Urothelium cell line (cell line): ENCODE measurements around the gene C2CD2L.
"Not testable (repeated sequence)": the region's sequence is repeated elsewhere in the genome, so short reads cannot be mapped to it uniquely, and the experiment has no call there.

ENCODE experiments used
- DNase-seq: peaks from one replicate; pipeline ENCODE4 v3.0.0; 2011; ENCODE audit warnings: low spot score, mixed read lengths
- FAIRE-seq: peaks from 2 replicates; lab custom pipeline; 2011; peaks lifted over from hg19 to GRCh38; lab: Jason Lieb, UNC

The C2CD2L gene

GRCh38 chr11:119113716-119114115, 6.6 kb downstream of the C2CD2L start:
- DNase-seq (no peak), FAIRE-seq (no peak)

DNA sequence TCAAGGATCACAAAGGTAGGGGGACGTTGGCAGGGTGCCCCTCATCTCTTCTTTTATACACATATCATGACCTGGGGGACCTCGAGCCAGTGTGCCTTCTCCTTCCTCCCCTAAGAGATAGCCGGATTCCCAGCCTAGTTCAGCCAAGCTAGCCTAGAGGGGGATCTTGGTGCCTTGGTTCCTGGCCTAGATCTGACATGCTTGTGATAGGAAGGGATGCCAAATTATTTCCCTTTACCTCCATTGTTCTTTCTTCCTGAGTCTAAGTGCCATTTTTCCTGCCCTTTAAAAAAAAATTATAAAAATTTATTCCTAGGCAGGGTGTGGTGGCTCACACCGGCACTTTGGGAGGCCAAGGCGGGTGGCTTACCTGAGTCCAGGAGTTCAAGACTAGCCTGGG, 7.2 kb downstream of the C2CD2L start:
- FAIRE-seq (no peak), DNase-seq (no peak)

GRCh38 chr11:119115484-119116234, 8.5 kb downstream of the C2CD2L start:
- DNase-seq, result no peak
- FAIRE-seq, result no peak

DNA sequence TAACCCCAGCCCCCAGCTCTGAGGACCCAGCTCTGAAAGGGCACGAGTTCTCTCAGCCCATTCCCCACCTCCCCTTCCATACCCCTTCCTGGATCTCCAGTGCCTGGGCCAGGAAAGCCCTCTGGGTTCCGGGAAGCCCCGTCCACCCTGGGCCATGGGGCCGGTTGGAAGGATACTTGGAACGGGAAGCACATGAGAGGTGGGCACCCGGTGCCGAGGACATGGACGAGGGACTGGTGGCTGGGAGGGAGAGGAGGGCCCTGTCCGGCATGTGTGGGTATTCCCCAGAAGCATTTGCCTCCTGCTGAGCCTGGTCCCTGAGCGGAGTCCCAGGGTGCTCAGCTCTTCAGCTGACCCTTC, 9.1 kb downstream of the C2CD2L start:
- FAIRE-seq (no peak), DNase-seq (no peak)

- DNase-seq, result no peak
- no peak for FAIRE-seq
These were observed 9.5 kb downstream of the C2CD2L start for GRCh38 chr11:119116601-119117000.

GRCh38 chr11:119117004-119117706, 10.0 kb downstream of the C2CD2L start:
- DNase-seq, result no peak
- no peak for FAIRE-seq

DNA sequence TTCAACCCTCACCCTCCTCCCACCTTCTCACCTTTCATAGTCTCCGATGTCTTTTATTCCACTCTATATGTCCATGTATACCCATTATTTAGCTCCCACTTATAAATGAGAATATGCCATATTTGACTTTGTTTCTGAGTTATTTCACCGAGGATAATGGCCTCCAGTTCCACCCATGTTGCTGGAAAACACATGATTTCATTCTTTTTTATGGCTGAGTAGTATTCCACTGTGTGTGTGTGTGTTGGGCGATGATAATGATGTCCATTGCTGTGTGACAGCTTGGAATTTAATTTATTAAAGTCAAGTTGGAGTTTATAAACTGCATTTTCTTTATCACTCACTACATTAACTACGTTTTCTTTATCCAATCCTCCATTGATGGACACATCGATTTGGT, 11.1 kb downstream of the C2CD2L start:
- no peak for DNase-seq
- FAIRE-seq, result no peak

- FAIRE-seq, result no peak
- no peak for DNase-seq
These were observed 11.8 kb downstream of the C2CD2L start for GRCh38 chr11:119118946-119119345.

DNA sequence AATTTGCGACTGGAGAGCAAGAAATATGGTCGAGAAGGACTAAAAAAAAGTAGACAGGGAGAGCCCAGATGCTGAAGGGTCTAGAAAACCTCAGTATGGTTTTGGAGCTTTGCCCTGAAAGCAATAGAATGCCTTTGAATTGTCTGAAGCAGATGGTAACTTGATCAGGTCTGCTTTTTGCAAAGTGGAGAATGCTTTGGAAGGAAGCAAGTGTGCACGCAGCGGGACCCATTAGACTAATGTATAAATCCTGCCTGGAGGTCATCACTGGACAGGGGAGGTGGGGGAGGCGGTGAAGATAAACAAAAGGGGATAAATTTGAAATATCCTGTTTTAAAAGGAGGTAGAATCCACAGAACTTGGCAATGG, 13.5 kb downstream of the C2CD2L start:
- DNase-seq (no peak), FAIRE-seq (no peak)

GRCh38 chr11:119121008-119121810, 14.1 kb downstream of the C2CD2L start, which contains the start of gene HINFP:
TSS of gene HINFP (plus strand) at chr11:119121580. CDS start at chr11:119126945, 5,365 bp downstream.
- FAIRE-seq (peak; percentile 85), DNase-seq (peak; percentile 96)

DNA sequence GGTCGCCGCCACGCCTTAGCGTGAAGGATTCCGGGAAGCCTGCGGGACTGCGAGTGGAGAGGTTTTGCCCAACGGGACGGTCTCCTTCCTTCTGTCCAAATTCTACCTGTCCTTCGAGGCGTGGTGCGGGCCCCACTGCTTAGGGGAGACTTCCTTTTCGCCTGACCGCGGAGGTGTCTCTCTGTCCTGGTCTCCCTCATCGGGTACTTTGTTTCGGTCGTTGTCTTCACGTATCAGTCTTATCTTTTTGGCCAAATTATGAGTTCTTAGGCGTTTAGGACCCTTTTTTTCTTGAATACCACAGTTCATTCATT, 14.6 kb downstream of the C2CD2L start:
- FAIRE-seq, result no peak
- DNase-seq, result no peak

DNA sequence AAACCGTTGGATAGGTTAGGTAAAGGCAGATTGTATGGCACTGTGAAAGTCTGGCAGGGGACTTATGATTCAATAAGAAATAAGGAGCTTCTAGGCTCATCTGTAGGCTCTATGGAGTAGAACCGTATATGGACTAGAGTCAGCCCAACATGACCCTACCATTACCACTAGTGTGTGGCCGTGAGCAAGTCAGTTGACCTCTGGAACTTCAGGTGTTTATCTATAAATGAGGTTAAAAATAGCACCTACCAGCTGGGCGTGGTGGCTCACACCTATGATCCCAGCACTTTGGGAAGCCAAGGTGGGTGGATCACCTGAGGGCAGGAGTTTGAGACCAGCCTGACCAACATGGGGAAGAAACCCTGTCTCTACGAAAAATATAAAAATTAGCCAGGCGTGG, 18.7 kb downstream of the C2CD2L start:
- FAIRE-seq, result no peak

GRCh38 chr11:119126675-119127268, 19.6 kb downstream of the C2CD2L start:
- DNase-seq, result no peak
- no peak for FAIRE-seq

More for the DNA sequence above, 18.7 kb downstream of the C2CD2L start:
- DNase-seq, result no peak

- FAIRE-seq, result no peak
- DNase-seq, result no peak
These were observed 23.5 kb downstream of the C2CD2L start for GRCh38 chr11:119130662-119131061.

DNA sequence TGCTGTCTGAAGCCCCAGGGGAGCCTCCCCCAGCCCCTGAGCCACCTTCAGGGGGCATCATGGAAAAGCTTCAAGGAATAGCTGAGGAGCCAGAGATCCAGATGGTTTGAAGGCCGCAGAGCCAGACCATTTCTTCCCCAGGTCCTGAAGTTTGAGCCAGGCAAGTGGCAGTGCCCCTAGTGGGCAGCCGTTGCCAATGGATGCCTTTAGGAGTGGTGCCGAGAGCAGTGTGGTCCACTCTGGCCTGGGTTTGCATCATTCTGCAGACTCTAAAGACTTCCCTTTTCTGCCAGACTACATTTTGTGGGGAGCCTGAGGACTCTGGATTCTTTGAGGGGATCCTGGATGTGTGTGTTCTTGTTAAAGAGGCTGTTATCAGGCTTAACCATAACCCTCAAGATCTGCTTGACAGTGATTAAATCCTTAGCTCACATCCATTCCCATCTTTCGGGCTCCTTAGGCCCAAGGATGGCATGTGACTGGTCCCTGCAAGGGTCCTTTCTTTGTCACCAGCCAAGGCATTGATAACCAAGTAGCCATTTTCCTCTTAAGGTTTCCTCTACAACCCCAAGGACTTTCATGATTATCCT, 27.3 kb downstream of the C2CD2L start:
- FAIRE-seq, result no peak

GRCh38 chr11:119139276-119139675, 32.1 kb downstream of the C2CD2L start:
- DNase-seq, FAIRE-seq: not testable (repeated sequence)

More for the DNA sequence above, 27.3 kb downstream of the C2CD2L start:
- no peak for DNase-seq

- FAIRE-seq, result no peak
- peak; percentile 80 for DNase-seq
These were observed 37.8 kb downstream of the C2CD2L start for GRCh38 chr11:119144825-119145486.

DNA sequence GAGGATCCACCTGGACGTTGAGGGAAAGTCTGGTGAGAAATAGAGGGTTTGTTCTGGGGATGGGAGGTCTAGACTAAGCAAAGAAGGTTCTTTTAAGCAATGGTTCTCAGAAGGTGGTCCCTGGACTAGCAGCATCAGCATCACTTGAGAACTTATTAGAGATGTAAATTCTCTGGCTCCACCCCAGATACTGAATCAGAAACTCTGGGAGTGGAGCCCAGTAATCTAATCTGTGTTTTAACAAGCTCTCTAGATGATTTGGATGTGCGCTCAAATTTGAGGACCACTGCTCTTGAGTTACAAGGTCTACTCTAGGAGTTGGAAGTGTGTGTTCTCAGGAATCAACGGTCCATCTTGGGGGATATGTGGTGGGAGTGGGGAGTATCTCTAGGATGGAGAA, 38.4 kb downstream of the C2CD2L start:
- DNase-seq, result no peak
- no peak for FAIRE-seq

- FAIRE-seq (no peak), DNase-seq (no peak)
These were observed 40.6 kb downstream of the C2CD2L start for GRCh38 chr11:119147604-119148333.

- FAIRE-seq, result no peak
- no peak for DNase-seq
These were observed 41.5 kb downstream of the C2CD2L start for GRCh38 chr11:119148720-119149017.
